Mesothelial cell of epicardium (in vitro differentiated cells): ENCODE results near the gene ZBTB8OS. TPM values are rescaled to one million over a fixed set of nuclear protein-coding genes. Genes with fewer than 3 reads are reported as not detected.

Source experiments
- DNase-seq, 2 experiments: peaks; one replicate each; pipeline ENCODE4 v3.0.0; 2021; ENCODE audit warnings: low spot score in 2 of 2; ENCODE audit not compliant: unreplicated experiment in 2 of 2
- H3K27ac Mint-ChIP-seq: 2 replicates; pipeline ENCODE4 v1.8.0; 2021; ENCODE audit warnings: mixed read lengths
- H3K27me3 Mint-ChIP-seq: 2 replicates; pipeline ENCODE4 v1.8.0; 2021; ENCODE audit warnings: low read depth, mixed read lengths
- H3K36me3 Mint-ChIP-seq: 2 replicates; pipeline ENCODE4 v1.8.0; 2021; ENCODE audit warnings: mixed read lengths
- H3K4me1 Mint-ChIP-seq: 2 replicates; pipeline ENCODE4 v1.8.0; 2021; ENCODE audit warnings: mixed read lengths
- H3K4me3 Mint-ChIP-seq: 2 replicates; pipeline ENCODE4 v1.8.0; 2021; ENCODE audit warnings: mild to moderate bottlenecking, moderate library complexity, mixed read lengths
- H3K9me3 Mint-ChIP-seq: 2 replicates; pipeline ENCODE4 v1.8.0; 2021; ENCODE audit warnings: mixed read lengths
- CTCF ChIP-seq: fragments of 200-600 bp; sonication (generic); IDR thresholded peaks from one replicate; pipeline ENCODE4 v1.5.0; 2021; ENCODE audit warnings: antibody characterized with exemption; ENCODE audit not compliant: unreplicated experiment
- total RNA-seq: library from RNA; stranded (reverse); gene quantifications from 3 replicates; pipeline ENCODE4 v1.2.1, GENCODE V29; 2021

The ZBTB8OS gene
- total RNA-seq, 1 donor from 2014 or later: 41.3 TPM

- Mint-ChIP-seq H3K4me3 (no peak overlapping the region), H3K27me3 (no peaks in the 10 kb centered on the region), H3K4me1 (no peaks in the 10 kb centered on the region), H3K36me3 (peaks cover 22% of the 10 kb centered on the region), H3K9me3 (no peaks in the 10 kb centered on the region), H3K27ac (no peak overlapping the region)
- TF ChIP-seq CTCF: peak; percentile 30
- no peak for DNase-seq
Measured at GRCh38 chr1:32619701-32620485, 30.5 kb downstream of the ZBTB8OS start.

- H3K4me1 Mint-ChIP-seq: no peaks in the 10 kb centered on the region
- H3K4me3 Mint-ChIP-seq: no peak overlapping the region
- H3K9me3 Mint-ChIP-seq: no peaks in the 10 kb centered on the region
- DNase-seq: no peak
- no peak overlapping the region for H3K27ac Mint-ChIP-seq
- TF ChIP-seq CTCF: no peak
- no peaks in the 10 kb centered on the region for H3K27me3 Mint-ChIP-seq
- peaks cover 19% of the 10 kb centered on the region for H3K36me3 Mint-ChIP-seq
Measured at GRCh38 chr1:32618673-32619221, 31.6 kb downstream of the ZBTB8OS start.

- peak overlapping the region; percentile 6 for H3K27ac Mint-ChIP-seq
- no peaks in the 10 kb centered on the region for H3K27me3 Mint-ChIP-seq
- DNase-seq: no peak
- H3K4me1 Mint-ChIP-seq: peaks cover 6% of the 10 kb centered on the region
- peaks cover 1% of the 10 kb centered on the region for H3K36me3 Mint-ChIP-seq
- no peak for TF ChIP-seq CTCF
- peak overlapping the region; percentile 26 for H3K4me3 Mint-ChIP-seq
- no peaks in the 10 kb centered on the region for H3K9me3 Mint-ChIP-seq
Measured at GRCh38 chr1:32613472-32613871, 36.9 kb downstream of the ZBTB8OS start.

GRCh38 chr1:32612189-32612881 lies 38.0 kb downstream of the ZBTB8OS start:
- Mint-ChIP-seq H3K4me3 (peak overlapping the region; percentile 74), H3K36me3 (no peaks in the 10 kb centered on the region), H3K4me1 (peaks cover 6% of the 10 kb centered on the region), H3K9me3 (no peaks in the 10 kb centered on the region), H3K27me3 (no peaks in the 10 kb centered on the region), H3K27ac (peak overlapping the region; percentile 17)
- DNase-seq: peak; percentile 33 to 69
- no peak for TF ChIP-seq CTCF

GRCh38 chr1:32611859-32612188 lies 38.5 kb downstream of the ZBTB8OS start:
- Mint-ChIP-seq H3K27me3 (no peaks in the 10 kb centered on the region), H3K36me3 (no peaks in the 10 kb centered on the region), H3K4me1 (peaks cover 6% of the 10 kb centered on the region), H3K9me3 (no peaks in the 10 kb centered on the region), H3K4me3 (peak overlapping the region; percentile 74), H3K27ac (no peak overlapping the region)
- no peak for DNase-seq
- no peak for TF ChIP-seq CTCF
